CD14-positive monocyte (primary cell): ENCODE data around the gene SPEM1. TPM values are rescaled to one million over a fixed set of nuclear protein-coding genes. Genes with fewer than 3 reads are reported as not detected.
A peak's percentile ranks its signal among the peaks of the same experiment; 100 is the strongest.

Source experiments
- DNase-seq, 3 donors: peaks; one replicate each; pipeline ENCODE4 v3.0.0-alpha.2; 2011 to 2022
- H2AFZ ChIP-seq: 2 replicates; pipeline ENCODE4 v1.6.0; 2012; ENCODE audit warnings: mild to moderate bottlenecking, low read depth, low read length, inconsistent platforms; ENCODE audit not compliant: insufficient read depth, poor library complexity, severe bottlenecking
- H3K27ac ChIP-seq, 2 donors: 1 replicate in 1 of 2; 2 replicates in 1 of 2; pipeline ENCODE4 v1.5.1; 2012 to 2013; ENCODE audit warnings: low read length in 2 of 2, control low read depth in 1 of 2, inconsistent platforms in 1 of 2, low read depth in 1 of 2, mild to moderate bottlenecking in 1 of 2
- H3K27me3 ChIP-seq, 2 donors: one replicate each; pipeline versions ENCODE4 v1.6.0 to v1.6.1; 2011 to 2013; ENCODE audit warnings: low read length in 2 of 2; ENCODE audit not compliant: control insufficient read depth in 2 of 2, insufficient read depth in 2 of 2
- H3K36me3 ChIP-seq, 2 donors: replicated peaks in 1 of 2; 1 replicate in 1 of 2; 2 replicates in 1 of 2; pipeline versions ENCODE4 v1.5.1 to v1.6.1; 2012 to 2013; ENCODE audit warnings: low read length in 2 of 2, control low read depth in 1 of 2, inconsistent platforms in 1 of 2, mild to moderate bottlenecking in 1 of 2; ENCODE audit not compliant: insufficient read depth in 2 of 2, control insufficient read depth in 1 of 2
- H3K4me1 ChIP-seq, 2 donors: 1 replicate in 1 of 2; 2 replicates in 1 of 2; pipeline versions ENCODE4 v1.5.1 to v1.6.1; 2012 to 2013; ENCODE audit warnings: low read length in 2 of 2, control low read depth in 1 of 2, inconsistent platforms in 1 of 2, mild to moderate bottlenecking in 1 of 2, moderate library complexity in 1 of 2; ENCODE audit not compliant: insufficient read depth in 2 of 2, control insufficient read depth in 1 of 2
- H3K4me2 ChIP-seq: replicated peaks from 2 replicates; pipeline ENCODE3; 2012; ENCODE audit warnings: low read length, moderate library complexity, mild to moderate bottlenecking; ENCODE audit not compliant: poor library complexity, severe bottlenecking; ENCODE audit errors: extremely low read depth
- H3K4me3 ChIP-seq, 3 experiments: fragments of 200-600 bp in 1 of 3; sonication (generic) in 1 of 3; replicated peaks in 1 of 3; 1 replicate in 2 of 3; 2 replicates in 1 of 3; pipeline ENCODE4 v1.5.1; 2011 to 2013; ENCODE audit warnings: low read length in 3 of 3, mild to moderate bottlenecking in 3 of 3, control low read depth in 2 of 3, low read depth in 2 of 3, inconsistent platforms in 1 of 3, moderate library complexity in 1 of 3
- H3K79me2 ChIP-seq: 2 replicates; pipeline ENCODE4 v1.6.0; 2012; ENCODE audit warnings: mild to moderate bottlenecking, control low read depth, inconsistent platforms, low read length, moderate library complexity; ENCODE audit not compliant: insufficient read depth
- H3K9ac ChIP-seq: 2 replicates; pipeline ENCODE4 v1.6.0; 2017; ENCODE audit warnings: low read length, mild to moderate bottlenecking; ENCODE audit not compliant: insufficient read depth, poor library complexity, severe bottlenecking
- H3K9me3 ChIP-seq, 2 donors: replicated peaks in 1 of 2; 1 replicate in 1 of 2; 2 replicates in 1 of 2; pipeline versions ENCODE4 v1.5.1 to v1.6.1; 2012 to 2013; ENCODE audit warnings: low read length in 2 of 2, control low read depth in 1 of 2; ENCODE audit not compliant: control insufficient read depth in 1 of 2, insufficient read depth in 1 of 2
- H4K20me1 ChIP-seq: 2 replicates; pipeline ENCODE4 v1.6.0; 2012; ENCODE audit warnings: mild to moderate bottlenecking, low read length, control low read depth, moderate library complexity; ENCODE audit not compliant: insufficient read depth
- H3K27ac Mint-ChIP-seq, 7 donors: one replicate each; pipeline ENCODE4 v1.8.0; 2020; ENCODE audit warnings: mild to moderate bottlenecking in 7 of 7, mixed read lengths in 7 of 7, moderate library complexity in 6 of 7, inconsistent platforms in 2 of 7
- H3K27me3 Mint-ChIP-seq, 3 donors: one replicate each; pipeline ENCODE4 v1.8.0; 2021 to 2022; ENCODE audit warnings: low read depth in 3 of 3, mild to moderate bottlenecking in 3 of 3, mixed read lengths in 3 of 3, moderate library complexity in 3 of 3, inconsistent platforms in 1 of 3
- H3K36me3 Mint-ChIP-seq, 2 donors: one replicate each; pipeline ENCODE4 v1.8.0; 2020; ENCODE audit warnings: mixed read lengths in 2 of 2, inconsistent platforms in 1 of 2, mild to moderate bottlenecking in 1 of 2
- H3K4me1 Mint-ChIP-seq: one replicate; pipeline ENCODE4 v1.8.0; 2020; ENCODE audit warnings: mild to moderate bottlenecking, mixed read lengths
- H3K4me3 Mint-ChIP-seq, 2 donors: one replicate each; pipeline ENCODE4 v1.8.0; 2020; ENCODE audit warnings: mild to moderate bottlenecking in 2 of 2, mixed read lengths in 2 of 2, moderate library complexity in 1 of 2
- H3K9me3 Mint-ChIP-seq, 7 donors: one replicate each; pipeline ENCODE4 v1.8.0; 2020 to 2022; ENCODE audit warnings: mixed read lengths in 7 of 7, mild to moderate bottlenecking in 6 of 7, moderate library complexity in 6 of 7, inconsistent platforms in 2 of 7
- WGBS: methylation state at CpG from one replicate; pipeline ENCODE4 v1.1.5; 2013; ENCODE audit warnings: missing lambda C conversion rate; ENCODE audit not compliant: insufficient coverage; 5-methylcytosine and 5-hydroxymethylcytosine counted together
- intact Hi-C, 2 donors: fragments of 100-400 bp; cut with micrococcal nuclease; formaldehyde crosslinking; loops; one replicate each; pipeline versions ENCODE4 v1.15.0 to v1.15.1; 2023
- polyA plus RNA-seq, 3 donors: library from polyadenylated mRNA; depleted of rRNA in 1 of 3; unstranded in 2 of 3; stranded (reverse) in 1 of 3; fragments of 300-500 nt in 2 of 3; fragments of >200 nt in 1 of 3; fragmentation: Illumina TruSeq in 2 of 3; gene quantifications; 1 replicate in 2 of 3; 2 replicates in 1 of 3; pipeline ENCODE4 v1.2.3, GENCODE V29; 2012 to 2021
- TF ChIP-seq, protein P1 (sequence below): fragments of 200-600 bp; IDR thresholded peaks from one replicate; pipeline ENCODE4 v1.8.0; 2022; ENCODE audit warnings: antibody characterized with exemption, mild to moderate bottlenecking

SPEM1 gene
- polyA plus RNA-seq, 3 donors = not detected

DNA sequence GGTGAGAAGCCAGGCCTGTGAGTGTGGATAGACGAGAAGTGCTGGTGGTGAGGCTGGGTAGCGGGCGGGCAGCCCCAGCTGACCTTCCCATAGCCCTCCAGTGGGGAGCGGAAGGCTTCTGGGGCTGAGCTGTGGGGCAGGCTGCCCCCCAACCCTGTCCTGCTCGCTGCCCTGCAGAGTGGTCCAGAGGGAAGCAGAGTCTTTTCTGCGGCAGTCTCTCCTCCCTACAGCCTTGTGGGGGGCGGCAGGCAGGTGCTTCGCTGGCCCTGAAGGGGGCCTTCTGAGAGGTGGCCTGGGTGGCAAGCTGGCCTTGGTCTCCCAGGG lies 8.7 kb upstream of the SPEM1 start:
- Histone ChIP-seq H3K4me3 (no peak overlapping the region), H3K4me1 (no peaks in the 10 kb centered on the region), H3K9me3 (no peaks in the 10 kb centered on the region), H3K4me2 (no peak overlapping the region), H3K36me3 (no peaks in the 10 kb centered on the region), H3K9ac (no peak overlapping the region), H3K79me2 (no peaks in the 10 kb centered on the region), H3K27me3 (peaks cover 0 to 22% of the 10 kb centered on the region in 2 donors), H2AFZ (no peak overlapping the region), H3K27ac (no peak overlapping the region), H4K20me1 (no peaks in the 10 kb centered on the region)
- no peak for DNase-seq
- H3K27ac Mint-ChIP-seq = no peak overlapping the region
- peaks cover 29 to 39% (median 31%) of the 10 kb centered on the region in 3 donors for H3K27me3 Mint-ChIP-seq
- H3K36me3 Mint-ChIP-seq = no peaks in the 10 kb centered on the region
- H3K4me1 Mint-ChIP-seq = peaks cover 5% of the 10 kb centered on the region
- TF ChIP-seq, protein P1, sequence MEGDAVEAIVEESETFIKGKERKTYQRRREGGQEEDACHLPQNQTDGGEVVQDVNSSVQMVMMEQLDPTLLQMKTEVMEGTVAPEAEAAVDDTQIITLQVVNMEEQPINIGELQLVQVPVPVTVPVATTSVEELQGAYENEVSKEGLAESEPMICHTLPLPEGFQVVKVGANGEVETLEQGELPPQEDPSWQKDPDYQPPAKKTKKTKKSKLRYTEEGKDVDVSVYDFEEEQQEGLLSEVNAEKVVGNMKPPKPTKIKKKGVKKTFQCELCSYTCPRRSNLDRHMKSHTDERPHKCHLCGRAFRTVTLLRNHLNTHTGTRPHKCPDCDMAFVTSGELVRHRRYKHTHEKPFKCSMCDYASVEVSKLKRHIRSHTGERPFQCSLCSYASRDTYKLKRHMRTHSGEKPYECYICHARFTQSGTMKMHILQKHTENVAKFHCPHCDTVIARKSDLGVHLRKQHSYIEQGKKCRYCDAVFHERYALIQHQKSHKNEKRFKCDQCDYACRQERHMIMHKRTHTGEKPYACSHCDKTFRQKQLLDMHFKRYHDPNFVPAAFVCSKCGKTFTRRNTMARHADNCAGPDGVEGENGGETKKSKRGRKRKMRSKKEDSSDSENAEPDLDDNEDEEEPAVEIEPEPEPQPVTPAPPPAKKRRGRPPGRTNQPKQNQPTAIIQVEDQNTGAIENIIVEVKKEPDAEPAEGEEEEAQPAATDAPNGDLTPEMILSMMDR = no peak
- H3K9me3 Mint-ChIP-seq = peaks cover 0 to 3% (median 0%) of the 10 kb centered on the region in 7 donors
- no peak overlapping the region for H3K4me3 Mint-ChIP-seq
- WGBS = 96% methylated on average over 8 of the region's 8 CpGs
- intact Hi-C loops = no loop called here

DNA sequence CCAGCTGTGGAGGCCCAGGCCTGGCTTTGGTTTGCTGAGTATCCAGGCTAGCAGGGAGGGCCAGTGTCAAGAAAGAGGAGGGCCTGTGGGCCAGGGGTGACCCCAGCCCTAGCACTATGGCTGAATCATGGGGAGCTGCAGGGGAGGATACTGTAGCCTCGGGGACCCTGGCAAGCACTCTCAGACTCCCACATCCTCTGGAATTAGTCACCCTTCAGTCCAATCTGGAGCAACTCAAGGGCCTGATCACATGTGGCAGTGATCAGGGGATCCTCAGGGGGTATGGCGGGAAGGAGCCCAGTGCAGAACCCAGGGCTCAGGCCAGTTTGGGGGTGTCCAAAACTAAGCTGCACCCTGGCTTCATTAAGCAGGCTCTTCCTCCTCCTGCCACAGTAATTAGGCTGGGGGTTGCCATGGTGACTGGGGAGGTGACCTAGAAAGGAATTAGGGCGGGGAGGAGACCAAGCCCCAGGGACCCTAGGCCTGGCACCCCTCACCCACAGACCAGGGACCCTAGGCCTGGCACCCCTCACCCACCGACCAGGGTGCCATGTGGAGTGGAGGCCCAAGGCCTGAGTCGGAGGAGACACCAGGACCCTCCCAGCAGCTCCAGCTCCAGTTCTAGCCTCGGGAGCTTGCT lies 6.7 kb upstream of the SPEM1 start:
- no peaks in the 10 kb centered on the region for H3K36me3 Mint-ChIP-seq
- intact Hi-C loops = no loop called here
- Histone ChIP-seq H3K4me3 (no peak overlapping the region), H4K20me1 (no peaks in the 10 kb centered on the region), H2AFZ (no peak overlapping the region), H3K27me3 (peaks cover 0 to 10% of the 10 kb centered on the region in 2 donors), H3K4me1 (no peaks in the 10 kb centered on the region), H3K79me2 (no peaks in the 10 kb centered on the region), H3K9me3 (no peaks in the 10 kb centered on the region), H3K4me2 (no peak overlapping the region), H3K9ac (no peak overlapping the region), H3K27ac (no peak overlapping the region), H3K36me3 (no peaks in the 10 kb centered on the region)
- WGBS = 89% methylated on average over 3 of the region's 6 CpGs
- H3K9me3 Mint-ChIP-seq = peaks cover 0 to 3% (median 0%) of the 10 kb centered on the region in 7 donors
- H3K4me1 Mint-ChIP-seq = no peaks in the 10 kb centered on the region
- DNase-seq = no peak
- peaks cover 16 to 31% (median 16%) of the 10 kb centered on the region in 3 donors for H3K27me3 Mint-ChIP-seq
- peak overlapping the region in 1 of 7 donors; percentile 1 for H3K27ac Mint-ChIP-seq
- TF ChIP-seq, protein P1 = no peak
- H3K4me3 Mint-ChIP-seq = no peak overlapping the region
